Measurements from ENCODE around the gene PRG3. TPM values are rescaled to one million over a fixed set of nuclear protein-coding genes. Genes with fewer than 3 reads are reported as not detected.
A peak's percentile ranks its signal among the peaks of the same experiment; 100 is the strongest.

The PRG3 gene
- total and polyA plus RNA-seq, 9 of the 15 experiments (the other 6 are each of a cell fraction or from before 2014, with no cell fraction given) = 0.18 to 0.55 (median 0.38) TPM; not detected in 6

DNA sequence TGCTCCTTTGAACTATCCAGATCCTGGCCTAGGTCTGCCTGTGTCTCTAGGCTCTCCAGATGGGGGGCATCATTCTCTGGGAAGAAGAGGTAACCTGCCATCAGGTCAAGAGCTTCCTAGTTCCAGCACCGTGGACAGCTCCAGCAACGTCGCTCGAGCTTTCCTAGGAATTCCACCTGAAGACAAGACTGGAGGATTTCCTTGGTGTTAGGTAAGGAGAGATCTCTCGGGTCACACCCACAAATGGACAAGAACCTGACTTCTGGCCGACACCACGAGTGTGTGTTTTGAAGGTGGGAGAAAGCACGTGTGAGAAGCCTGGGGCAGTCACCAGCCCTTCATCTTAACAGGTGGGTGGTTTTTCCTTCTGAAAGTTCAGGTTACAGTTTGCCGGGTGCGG lies 1.2 kb downstream of the PRG3 start (continued):
- TF ChIP-seq CHAMP1 (IDR thresholded peaks at IDR 0.05) = peak; percentile 74; the same call in 1 of the 2 replicates
- TF ChIP-seq POLR2G (IDR thresholded peaks at IDR 0.05; ENCODE audit: low read depth, low read length) = no peak
- no peak for TF ChIP-seq PKNOX1 (IDR thresholded peaks at IDR 0.05)
- no peak for TF ChIP-seq ATF1 (CRISPR knock-in tag; IDR thresholded peaks at IDR 0.05)
- no peak for TF ChIP-seq ATF1 (tag; IDR thresholded peaks at IDR 0.05)
- TF ChIP-seq, protein P1, sequence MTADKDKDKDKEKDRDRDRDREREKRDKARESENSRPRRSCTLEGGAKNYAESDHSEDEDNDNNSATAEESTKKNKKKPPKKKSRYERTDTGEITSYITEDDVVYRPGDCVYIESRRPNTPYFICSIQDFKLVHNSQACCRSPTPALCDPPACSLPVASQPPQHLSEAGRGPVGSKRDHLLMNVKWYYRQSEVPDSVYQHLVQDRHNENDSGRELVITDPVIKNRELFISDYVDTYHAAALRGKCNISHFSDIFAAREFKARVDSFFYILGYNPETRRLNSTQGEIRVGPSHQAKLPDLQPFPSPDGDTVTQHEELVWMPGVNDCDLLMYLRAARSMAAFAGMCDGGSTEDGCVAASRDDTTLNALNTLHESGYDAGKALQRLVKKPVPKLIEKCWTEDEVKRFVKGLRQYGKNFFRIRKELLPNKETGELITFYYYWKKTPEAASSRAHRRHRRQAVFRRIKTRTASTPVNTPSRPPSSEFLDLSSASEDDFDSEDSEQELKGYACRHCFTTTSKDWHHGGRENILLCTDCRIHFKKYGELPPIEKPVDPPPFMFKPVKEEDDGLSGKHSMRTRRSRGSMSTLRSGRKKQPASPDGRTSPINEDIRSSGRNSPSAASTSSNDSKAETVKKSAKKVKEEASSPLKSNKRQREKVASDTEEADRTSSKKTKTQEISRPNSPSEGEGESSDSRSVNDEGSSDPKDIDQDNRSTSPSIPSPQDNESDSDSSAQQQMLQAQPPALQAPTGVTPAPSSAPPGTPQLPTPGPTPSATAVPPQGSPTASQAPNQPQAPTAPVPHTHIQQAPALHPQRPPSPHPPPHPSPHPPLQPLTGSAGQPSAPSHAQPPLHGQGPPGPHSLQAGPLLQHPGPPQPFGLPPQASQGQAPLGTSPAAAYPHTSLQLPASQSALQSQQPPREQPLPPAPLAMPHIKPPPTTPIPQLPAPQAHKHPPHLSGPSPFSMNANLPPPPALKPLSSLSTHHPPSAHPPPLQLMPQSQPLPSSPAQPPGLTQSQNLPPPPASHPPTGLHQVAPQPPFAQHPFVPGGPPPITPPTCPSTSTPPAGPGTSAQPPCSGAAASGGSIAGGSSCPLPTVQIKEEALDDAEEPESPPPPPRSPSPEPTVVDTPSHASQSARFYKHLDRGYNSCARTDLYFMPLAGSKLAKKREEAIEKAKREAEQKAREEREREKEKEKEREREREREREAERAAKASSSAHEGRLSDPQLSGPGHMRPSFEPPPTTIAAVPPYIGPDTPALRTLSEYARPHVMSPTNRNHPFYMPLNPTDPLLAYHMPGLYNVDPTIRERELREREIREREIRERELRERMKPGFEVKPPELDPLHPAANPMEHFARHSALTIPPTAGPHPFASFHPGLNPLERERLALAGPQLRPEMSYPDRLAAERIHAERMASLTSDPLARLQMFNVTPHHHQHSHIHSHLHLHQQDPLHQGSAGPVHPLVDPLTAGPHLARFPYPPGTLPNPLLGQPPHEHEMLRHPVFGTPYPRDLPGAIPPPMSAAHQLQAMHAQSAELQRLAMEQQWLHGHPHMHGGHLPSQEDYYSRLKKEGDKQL (CRISPR knock-in tag; IDR thresholded peaks at IDR 0.05; ENCODE audit: borderline replicate concordance) = no peak
- peak; percentile 46; the same call in 1 of the 2 replicates for TF ChIP-seq NCOA1 (IDR thresholded peaks at IDR 0.05; ENCODE audit: low read depth)
- TF ChIP-seq ARID4B (CRISPR knock-in tag; IDR thresholded peaks at IDR 0.05) = 0 out of 2 replicates have a peak, but pooled peaks have one; percentile 47
- no peak for TF ChIP-seq RFX7 (CRISPR knock-in tag; IDR thresholded peaks at IDR 0.05)
- TF ChIP-seq KDM2B (CRISPR knock-in tag; IDR thresholded peaks at IDR 0.05) = no peak
- no peak for TF ChIP-seq SP1 (CRISPR knock-in tag; IDR thresholded peaks at IDR 0.05)
- no peak for TF ChIP-seq CEBPB (tag; IDR thresholded peaks at IDR 0.05)
- peak; percentile 48; the same call in 1 of the 2 replicates for TF ChIP-seq ZNF766 (CRISPR knock-in tag; conservative IDR thresholded peaks at IDR 0.05)
- no peak for TF ChIP-seq PPARD (CRISPR knock-in tag; IDR thresholded peaks at IDR 0.05)
- TF ChIP-seq WHSC1 (IDR thresholded peaks at IDR 0.05; ENCODE audit: low read length) = no peak
- no peak for TF ChIP-seq ZNF253 (CRISPR knock-in tag; conservative IDR thresholded peaks at IDR 0.05)

All from K562 (cell line).